Amniotic stem cell (primary cell): ENCODE results near the gene AGBL3.
"Not testable (repeated sequence)": the region's sequence is repeated elsewhere in the genome, so short reads cannot be mapped to it uniquely, and the experiment has no call there.

Experiments used
- DNase-seq: peaks from one replicate; lab custom pipeline; 2025; lab: John Stamatoyannopoulos, UW

AGBL3 gene

DNA sequence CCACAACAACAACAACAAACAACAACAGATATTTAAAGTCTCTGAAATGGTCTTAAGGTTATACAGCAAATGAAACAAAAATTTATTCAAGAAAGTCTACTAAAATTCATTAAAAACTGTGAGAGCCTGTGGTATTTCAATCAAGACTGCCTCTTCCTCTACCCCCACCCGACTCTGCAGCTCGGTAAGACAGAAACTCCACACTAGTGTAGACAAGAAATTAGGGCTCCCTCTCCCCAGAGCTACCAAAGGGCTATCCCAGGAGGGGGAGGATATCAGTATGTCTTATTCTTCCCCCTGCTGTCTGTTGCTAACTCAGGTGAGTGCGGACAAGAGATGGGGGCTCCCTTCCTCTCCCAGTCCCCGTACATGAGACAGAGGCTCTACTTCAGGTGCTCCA lies 90.6 kb downstream of the AGBL3 start:
- no peak for DNase-seq

DNA sequence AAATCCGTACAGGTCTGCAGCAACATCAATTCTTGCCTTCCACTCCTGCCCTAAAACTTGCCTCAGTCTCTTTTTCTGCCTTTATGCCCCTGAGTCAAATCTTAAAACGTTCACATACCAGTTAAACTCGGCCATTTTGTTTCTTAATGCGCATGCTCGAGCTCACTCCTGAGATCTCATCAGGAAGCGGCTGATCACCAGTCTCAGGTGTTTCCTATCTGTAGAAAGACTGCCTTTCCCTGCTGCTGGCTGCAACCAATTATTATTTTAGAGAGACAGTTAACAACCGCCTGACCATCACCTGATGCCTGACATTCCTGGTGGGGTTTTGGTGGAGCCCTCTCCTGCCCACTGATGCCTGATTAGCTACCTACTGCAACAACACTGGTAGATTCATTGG lies 91.3 kb downstream of the AGBL3 start:
- no peak for DNase-seq

DNA sequence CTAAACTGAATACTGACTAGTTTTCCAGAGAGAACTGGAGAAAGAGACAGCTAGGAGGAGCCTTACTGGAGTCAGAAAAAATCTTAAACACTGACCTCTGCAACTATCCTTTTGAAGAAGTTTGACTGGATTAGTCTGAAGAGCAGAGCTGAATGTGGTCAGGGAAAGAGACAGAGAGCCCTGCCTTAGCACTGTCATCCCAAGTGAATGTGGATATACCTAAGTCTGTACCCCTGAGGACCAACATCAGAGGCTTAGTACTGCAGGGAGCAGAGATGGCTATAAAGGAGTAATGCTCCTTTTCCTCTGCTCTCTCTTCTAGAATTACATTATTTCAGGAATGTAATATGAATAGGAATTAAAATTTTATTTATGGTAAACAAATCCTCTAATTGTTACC lies 91.7 kb downstream of the AGBL3 start:
- no peak for DNase-seq

DNA sequence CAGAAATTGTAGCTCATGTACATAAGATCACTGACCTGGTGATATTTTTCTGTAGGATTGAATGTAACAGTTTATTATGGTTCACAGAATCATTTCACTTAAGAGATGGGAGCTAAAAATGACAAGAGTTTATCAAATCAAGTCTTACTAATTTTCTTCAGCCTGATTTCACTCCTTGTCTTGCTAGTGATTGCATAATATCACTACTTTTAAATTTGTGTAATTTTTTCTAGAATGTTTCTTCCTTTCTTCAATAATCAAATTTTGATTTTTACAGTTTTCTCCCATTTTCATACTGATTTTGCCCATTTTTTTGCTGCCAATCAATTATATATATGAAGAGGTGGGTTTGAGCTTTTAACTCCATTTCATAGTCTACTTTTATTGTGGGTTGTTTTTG lies 92.8 kb downstream of the AGBL3 start:
- DNase-seq = no peak

DNA sequence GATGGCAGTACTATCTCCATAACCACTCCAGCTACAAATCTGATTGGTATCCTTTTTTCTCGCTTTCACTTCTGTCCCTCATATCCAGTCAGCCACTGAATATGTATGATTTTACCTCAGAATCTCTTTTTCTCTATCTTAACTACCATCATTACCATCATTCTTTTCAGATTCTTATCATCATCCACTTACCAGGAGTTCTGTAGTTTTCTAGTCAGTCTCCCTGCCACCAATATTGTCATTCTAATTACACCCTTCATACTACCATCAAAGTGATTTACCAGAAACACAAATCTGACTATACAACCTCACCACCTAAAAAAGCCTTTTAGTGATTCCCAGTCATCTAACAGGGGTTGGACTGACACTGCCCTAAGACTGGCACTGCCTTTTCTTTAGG lies 96.7 kb downstream of the AGBL3 start:
- DNase-seq = no peak

DNA sequence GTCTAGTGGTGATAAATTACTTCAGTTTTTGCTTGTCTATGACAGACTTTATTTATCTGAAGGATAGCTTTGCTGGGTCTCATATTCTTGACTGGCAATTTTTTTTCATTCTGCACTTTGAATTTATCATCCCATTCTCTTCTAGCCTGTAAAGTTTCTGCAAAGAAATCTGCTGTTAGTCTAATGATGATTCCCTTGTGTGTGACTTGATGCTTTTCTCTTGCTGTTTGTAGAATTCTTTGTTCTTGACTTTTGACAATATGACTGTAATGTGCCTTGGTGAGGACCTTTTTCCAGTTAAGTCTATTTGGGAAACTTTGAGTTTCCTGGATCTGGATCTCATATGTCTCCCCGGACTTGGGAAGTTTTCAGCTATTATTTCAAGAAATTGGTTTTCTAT lies 102.3 kb downstream of the AGBL3 start:
- no peak for DNase-seq

DNA sequence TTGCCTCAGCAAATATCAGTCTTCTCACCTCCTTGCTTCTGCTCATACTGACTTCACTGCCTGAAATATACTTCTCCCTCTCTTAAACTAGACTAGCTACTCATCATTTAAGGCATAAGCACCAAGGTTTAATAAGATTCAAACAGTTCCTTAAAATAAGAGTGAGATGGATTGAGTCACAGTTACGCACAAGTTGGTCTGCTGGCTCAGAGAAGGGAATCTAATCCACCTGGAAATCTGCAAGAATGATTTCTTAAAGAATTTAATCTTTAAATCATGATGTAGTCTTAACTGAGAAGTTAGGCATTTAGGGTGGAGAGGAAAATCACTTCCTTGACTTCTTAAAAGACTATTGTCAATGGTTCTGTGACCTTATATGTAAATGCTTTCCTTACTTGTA lies 105.4 kb downstream of the AGBL3 start:
- DNase-seq = no peak

DNA sequence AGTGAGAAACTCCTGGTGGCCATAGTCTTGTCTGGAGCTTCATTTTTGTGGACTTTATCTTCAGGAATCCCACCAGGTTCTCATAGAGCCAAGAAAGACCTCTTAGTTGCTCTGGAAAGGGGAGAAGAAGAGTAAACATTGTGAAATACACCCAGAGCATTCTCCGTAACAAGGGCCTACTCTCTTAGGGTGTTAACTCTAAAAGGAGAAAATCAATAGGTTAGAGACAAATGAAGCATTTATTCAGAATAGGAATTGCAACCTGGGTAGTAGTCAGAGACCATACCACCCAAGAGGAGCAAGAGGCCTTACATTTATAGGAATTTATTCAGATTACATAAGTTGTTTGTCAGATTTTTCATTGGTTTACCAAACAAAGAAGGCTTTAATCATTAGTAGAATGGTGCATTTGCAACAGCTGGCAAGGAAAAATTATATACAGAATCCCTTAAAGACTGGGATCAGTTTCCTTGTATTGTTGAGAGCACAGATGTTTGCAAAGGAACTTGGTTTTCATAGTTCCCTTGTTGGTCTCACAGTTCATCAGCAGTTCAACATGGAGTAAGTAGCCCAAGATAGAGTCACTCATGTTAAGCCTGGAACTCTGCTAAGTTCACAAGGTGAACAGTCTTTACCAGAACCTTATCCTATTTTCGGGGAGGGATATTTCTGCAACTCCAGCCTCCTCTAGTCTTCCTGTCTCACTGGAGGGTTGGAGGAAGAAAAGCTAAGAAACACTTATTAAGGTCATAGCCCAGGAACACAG lies 108.3 kb downstream of the AGBL3 start:
- no peak for DNase-seq

DNA sequence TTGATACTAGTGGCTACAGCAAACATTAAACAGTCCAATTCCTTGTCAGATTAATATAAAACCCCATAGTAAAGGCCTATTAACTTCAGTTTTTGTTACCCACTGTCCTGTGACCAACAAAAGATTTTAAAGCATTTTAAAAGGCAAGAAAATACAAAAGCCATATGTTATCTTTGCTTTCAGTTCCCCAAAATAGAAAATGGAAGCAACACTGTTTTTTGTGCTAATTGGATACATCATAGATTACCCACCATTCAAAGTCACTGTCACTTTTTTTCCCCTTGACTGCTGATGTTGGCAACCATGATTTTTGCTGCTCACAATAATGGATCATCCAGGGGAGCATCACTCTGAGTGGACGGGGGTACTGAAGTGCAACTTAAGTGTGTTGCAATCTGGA lies 109.1 kb downstream of the AGBL3 start:
- no peak for DNase-seq

DNA sequence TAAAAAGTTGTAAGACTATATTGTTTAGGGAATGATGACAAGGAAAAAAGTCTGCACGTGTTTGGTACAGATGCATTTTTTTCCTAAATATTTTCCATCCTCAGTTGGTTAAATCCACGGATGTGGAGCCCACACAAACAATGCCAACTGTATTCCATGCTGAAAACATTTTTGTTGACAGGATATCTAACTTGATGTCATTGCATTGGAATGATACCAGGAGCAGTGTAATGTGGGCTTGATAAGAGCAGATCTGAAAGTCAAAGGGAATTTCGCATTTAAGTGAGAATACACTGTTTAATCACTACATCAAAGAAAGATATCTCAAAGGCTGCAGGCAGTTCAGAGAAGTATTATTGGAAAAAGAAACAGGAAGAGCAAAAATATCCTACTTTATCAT lies 112.1 kb downstream of the AGBL3 start:
- DNase-seq = no peak

DNA sequence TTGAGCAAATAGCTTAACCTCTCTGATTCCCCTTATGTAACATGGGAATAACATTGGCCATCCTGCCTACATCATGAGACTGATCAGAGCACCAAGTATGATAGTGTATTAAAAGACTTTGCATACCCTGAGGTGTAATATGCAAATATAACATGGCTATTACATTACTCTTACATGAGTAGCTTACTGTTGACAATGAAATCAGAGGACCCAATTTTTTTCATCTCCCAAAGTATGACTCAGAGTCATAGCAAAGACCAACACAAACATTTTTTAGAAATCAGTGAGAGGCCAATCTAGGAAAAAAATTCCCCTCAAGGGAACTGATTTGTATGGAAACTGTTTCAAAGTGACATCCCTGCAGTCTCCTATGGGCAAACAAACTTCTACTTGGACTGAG lies 114.5 kb downstream of the AGBL3 start:
- no peak for DNase-seq

DNA sequence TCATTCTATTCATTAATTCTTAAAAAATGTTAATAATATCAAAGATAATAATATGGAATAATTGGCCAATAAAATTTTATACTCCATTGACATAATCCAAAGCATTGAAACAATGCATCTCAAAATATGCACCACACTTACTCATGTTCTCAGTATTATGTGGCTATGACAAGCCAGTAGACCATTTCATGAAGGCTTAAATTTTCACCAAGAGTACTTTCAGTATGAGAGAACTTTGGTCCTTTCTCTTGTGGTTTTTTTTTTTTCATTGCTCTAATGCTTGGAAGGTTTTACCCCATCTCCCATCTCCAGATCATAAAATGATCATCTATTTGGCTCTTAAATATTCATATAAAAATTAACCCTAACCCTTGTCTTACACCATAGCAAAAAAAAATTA lies 116.1 kb downstream of the AGBL3 start:
- DNase-seq = no peak

DNA sequence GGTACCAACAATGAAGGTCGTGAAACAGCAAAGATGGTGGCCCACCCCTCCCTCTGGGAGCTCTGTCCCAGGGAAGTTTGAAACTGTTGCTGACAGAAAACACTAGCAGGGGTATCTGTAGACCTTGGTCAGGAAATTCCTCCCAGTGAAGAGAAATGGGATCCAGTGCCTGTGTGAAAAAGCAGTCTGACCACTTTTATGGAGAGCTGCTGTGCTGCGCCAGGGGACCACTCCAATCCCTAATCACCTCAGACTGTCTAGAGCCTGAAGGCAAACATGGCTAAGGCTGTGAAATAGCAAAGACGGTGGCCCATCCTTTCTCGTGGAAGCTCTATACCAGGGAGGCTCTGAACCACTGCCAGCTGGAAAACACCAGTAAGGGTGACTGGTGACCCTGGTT lies 123.3 kb downstream of the AGBL3 start:
- no peak for DNase-seq

DNA sequence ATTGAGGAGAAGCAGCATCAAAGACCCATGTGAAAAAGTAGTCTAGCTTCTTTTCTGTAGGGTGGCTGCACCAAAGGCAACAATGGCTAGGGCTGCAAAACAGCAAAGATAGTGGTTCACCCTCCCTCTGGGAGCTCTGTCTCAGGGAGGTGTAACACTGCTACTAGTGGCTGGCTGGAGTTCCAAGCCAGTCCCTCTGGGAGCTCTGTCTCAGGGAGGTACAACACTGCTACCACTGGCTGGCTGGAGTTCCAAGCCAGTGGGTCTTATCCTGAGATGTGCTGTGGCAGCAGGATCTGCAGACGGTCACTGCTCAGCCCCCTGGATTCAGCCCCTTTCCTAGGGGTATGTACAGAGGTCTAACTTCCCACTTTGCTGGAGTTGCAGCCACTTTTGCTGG lies 123.7 kb downstream of the AGBL3 start:
- no peak for DNase-seq

DNA sequence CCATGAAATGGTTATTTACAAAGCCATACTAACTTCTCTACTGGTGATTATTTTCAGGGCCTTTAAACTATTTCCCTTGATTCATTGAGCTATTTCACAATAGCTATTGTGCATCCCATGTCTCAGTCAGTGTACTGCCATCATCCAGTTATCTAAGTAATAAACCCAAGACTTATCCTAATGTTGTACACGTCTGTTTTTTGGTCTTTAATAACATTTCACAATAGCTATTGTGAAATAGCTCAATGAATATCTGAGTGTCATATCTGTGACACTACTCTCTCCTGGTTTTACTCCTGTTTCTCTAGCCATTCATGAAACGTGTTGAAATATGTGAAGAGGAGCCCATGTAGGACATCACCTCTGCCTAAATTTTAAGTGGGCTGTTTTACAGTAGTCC lies 125.1 kb downstream of the AGBL3 start:
- no peak for DNase-seq

DNA sequence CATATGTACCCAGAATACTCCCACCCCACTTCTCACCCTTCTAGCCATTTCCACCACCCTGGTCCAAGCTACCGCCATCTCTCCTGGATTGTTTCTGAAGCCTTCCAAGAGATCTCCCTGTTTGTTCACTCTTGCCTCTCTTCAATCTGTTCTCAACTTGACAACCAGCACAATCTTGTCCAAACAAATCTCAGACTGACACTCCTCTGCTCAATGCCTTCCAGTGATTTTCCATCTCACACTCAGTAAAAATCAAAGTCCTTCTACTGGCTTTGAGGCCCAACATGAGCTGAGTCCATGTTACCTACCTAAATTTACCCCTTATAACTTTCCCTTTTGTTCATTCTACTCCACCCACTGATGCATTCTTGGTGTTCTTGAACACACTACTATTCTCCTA lies 128.3 kb downstream of the AGBL3 start:
- DNase-seq = no peak

DNA sequence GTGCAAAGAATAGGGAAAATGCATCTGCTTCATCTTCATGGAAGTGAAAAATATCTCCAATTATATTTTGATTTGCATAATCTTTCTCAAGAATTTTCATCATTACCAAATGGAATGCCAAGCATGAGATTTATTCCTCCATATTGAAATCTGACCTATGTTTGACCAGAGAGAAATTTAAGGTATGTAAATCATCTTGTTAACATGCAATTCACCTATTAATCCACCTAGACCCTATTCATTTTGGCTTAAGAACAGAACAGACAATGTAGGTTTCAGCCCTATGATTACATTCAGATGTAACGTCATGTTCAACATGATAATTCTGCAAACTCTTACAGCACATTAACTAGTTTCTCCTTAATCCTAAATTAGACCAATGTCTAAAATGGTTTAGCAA lies 130.8 kb downstream of the AGBL3 start:
- DNase-seq = no peak

DNA sequence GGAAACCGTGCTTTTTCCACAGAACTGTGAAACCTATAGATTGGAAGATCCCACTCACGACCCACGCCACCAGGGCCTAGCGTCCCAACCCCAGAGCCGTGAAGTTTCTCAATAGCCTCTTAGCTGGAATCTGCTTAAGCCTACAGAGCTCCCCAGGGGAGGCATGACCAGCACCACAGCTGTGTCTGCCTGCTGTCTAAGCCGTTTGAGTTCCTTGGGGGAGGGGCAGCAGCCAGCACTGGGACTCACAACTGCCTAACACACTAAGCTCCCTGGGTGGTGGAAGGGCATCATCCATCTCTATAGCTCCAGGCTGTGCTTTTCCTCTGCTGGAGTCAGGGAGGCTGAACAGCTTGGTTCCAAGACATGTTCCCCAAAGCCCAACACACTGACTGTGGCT lies 135.6 kb downstream of the AGBL3 start:
- no peak for DNase-seq

DNA sequence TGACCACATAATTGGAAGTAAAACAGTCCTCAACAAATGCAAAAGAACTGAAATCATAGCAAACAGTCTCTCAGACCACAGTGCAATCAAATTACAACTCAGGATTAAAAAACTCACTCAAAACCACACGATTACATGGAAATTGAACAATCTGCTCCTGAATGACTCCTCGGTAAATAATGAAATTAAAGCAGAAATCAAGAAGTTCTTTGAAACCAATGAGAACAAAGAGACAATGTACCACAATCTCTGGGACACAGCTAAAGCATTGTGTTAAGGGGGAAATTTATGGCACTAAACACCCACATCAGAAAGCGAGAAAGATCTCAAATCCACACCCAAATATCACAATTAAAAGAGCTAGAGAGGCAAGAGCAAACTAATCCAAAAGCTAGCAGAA lies 138.3 kb downstream of the AGBL3 start:
- DNase-seq = not testable (repeated sequence)

DNA sequence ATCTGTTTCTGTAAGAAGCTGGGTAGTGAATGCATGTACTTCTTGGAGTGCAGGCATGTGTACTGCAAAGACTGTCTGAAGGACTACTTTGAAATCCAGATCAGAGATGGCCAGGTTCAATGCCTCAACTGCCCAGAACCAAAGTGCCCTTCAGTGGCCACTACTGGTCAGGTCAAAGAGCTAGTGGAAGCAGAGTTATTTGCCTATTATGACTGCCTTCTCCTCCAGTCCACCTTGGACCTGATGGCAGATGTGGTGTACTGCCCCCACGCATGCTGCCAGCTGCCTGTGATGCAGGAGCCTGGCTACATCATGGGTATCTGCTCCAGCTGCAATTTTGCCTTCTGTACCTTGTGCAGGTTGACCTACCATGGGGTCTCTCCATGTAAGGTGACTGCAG lies 142.6 kb downstream of the AGBL3 start:
- no peak for DNase-seq

DNA sequence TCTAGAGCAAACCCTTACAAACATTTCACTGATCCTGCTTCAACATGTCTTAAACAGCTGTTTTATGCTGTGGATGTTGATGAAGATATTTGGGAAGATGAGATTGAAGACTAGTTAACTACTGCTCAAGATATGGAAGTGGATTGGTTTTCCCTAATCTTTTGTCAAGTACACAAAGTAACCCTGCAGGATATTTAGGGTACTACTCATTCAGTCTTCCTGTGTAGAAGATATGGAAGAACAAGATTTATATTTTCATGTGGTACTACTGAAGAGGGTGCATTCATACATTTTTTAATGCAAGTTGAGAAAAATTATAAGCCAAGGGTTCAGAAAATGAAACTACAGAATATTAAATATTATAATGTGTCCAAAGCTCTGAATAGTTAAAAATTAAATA lies 143.3 kb downstream of the AGBL3 start:
- no peak for DNase-seq

DNA sequence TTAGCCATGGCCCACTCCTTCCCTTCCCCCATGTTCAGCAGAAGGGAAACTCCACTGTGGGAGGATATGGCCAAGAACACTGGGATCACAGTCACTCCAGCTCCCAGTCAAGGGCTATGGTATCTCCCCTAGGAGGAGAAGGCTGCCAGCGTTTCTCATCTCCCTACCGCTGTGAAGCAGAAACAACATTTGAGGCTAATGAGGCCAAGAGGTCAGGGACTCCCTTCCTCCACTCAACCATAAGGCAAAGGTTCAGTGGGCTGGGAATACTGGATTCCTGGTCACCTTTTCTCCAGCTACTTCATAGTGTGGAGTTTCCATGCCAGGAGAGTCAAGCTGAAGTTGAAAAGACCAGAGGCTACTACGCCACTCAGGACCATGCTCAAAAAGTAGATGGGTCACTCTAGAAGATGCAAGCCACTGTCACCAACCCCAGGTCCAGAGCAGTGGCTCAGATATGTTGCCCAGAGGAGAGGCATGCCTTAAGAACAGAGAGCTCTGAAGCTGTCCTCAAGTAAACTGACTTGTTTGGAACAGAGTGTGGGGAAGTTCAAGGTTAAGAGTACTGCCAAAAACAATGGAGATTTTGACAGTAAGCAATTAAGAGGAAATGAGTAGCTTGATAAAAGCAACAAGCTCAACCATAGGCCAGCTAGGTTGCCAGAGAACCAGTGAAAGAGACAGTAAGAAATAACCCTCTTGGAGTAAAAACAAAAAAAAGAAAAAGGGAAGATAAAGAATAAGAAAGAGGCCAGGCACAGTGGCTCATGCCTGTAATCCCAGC lies 157.8 kb downstream of the AGBL3 start:
- no peak for DNase-seq

DNA sequence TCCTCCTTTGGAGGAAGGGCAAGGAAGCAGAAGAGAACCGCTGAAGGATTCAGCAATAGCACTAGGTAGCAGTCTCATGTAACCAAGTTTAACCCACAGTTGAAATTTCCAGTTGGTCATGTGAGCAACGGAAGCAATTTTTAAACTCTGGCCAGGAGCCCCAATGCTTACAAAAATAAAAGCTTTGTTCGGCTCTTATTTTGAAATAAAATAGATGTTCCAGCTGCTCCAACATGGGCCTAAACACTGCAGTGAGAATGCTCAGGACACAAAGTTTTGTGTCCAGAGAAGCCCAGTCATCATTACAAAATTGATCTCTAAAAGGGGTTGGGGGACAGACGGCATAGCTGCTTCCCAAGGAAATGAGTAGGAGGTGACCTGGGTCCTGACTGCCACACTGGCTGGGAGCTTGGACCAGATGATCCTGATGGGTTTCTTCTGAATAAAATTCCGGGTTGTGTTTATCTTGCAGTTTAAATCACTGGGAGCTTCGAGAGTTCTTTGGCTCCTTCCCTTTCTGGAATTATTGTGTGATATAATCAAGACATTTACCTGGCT lies 161.1 kb downstream of the AGBL3 start:
- no peak for DNase-seq
